Measurements from ENCODE around the gene IGSF23.

GRCh38 chr19:44609219-44609618 lies 4.1 kb upstream of the IGSF23 start:
- TF ChIP-seq CTCF (IDR thresholded peaks at IDR 0.05; ENCODE audit: low read depth, low read length, missing input control): no peak
- no peak for TF ChIP-seq RAD21 (IDR thresholded peaks at IDR 0.05)
- TF ChIP-seq FOXA1 (IDR thresholded peaks at IDR 0.05): no peak
- no peak for TF ChIP-seq HNF4G (IDR thresholded peaks at IDR 0.05)
- no peak for TF ChIP-seq JUND (IDR thresholded peaks at IDR 0.05)
- TF ChIP-seq ZBTB33 (IDR thresholded peaks at IDR 0.05): no peak
- TF ChIP-seq EGR1 (IDR thresholded peaks at IDR 0.05; ENCODE audit: low read depth in 2 of 2): no peak
- no peak for TF ChIP-seq REST (IDR thresholded peaks at IDR 0.05)
- TF ChIP-seq YY1 (IDR thresholded peaks at IDR 0.05): no peak
- TF ChIP-seq ATF3 (IDR thresholded peaks at IDR 0.05): no peak
- no peak for TF ChIP-seq MAX (IDR thresholded peaks at IDR 0.05)
- no peak for TF ChIP-seq GABPA (IDR thresholded peaks at IDR 0.05 in 1 of 2, conservative IDR thresholded peaks at IDR 0.05 in 1 of 2)

All from liver (tissue), 3 donors.